HG02642 (cell line): ENCODE measurements around the gene S100A6.
A peak's percentile ranks its signal among the peaks of the same experiment; 100 is the strongest.

ENCODE experiments used
- ATAC-seq: cut with Tn5 transposase; IDR thresholded peaks from one replicate; pipeline ENCODE4 v1.9.1; 2021; ENCODE audit warnings: mild to moderate bottlenecking; ENCODE audit not compliant: unreplicated experiment, poor library complexity

The S100A6 gene

GRCh38 chr1:153546796-153547559, 11.2 kb upstream of the S100A6 start:
- ATAC-seq, result no peak

- no peak for ATAC-seq
These were observed 10.6 kb upstream of the S100A6 start for GRCh38 chr1:153546371-153546770.

- no peak for ATAC-seq
These were observed 9.6 kb upstream of the S100A6 start, which contains the start of gene S100A4 for GRCh38 chr1:153545067-153546055. S100A4 (minus strand) TSS chr1:153545806; CDS start chr1:153544794, 1,012 bp downstream.

GRCh38 chr1:153544453-153545066, 8.8 kb upstream of the S100A6 start:
- no peak for ATAC-seq

GRCh38 chr1:153543736-153544135, 7.9 kb upstream of the S100A6 start:
- no peak for ATAC-seq

GRCh38 chr1:153542956-153543711, 7.3 kb upstream of the S100A6 start:
- no peak for ATAC-seq

- ATAC-seq, result no peak
These were observed 6.1 kb upstream of the S100A6 start for GRCh38 chr1:153541641-153542590.

GRCh38 chr1:153540394-153541361, 4.9 kb upstream of the S100A6 start, which contains the start of gene S100A5:
S100A5 (minus strand) TSS chr1:153540934; CDS start chr1:153540191, 743 bp downstream.
- no peak for ATAC-seq

GRCh38 chr1:153539395-153540093, 3.8 kb upstream of the S100A6 start:
- ATAC-seq, result no peak

- ATAC-seq, result no peak
These were observed 2.6 kb upstream of the S100A6 start for GRCh38 chr1:153538315-153538821.

- no peak for ATAC-seq
These were observed 1.6 kb upstream of the S100A6 start for GRCh38 chr1:153537376-153537730.

GRCh38 chr1:153536671-153537375, 1.0 kb upstream of the S100A6 start:
- no peak for ATAC-seq

GRCh38 chr1:153536012-153536670, 350 bp upstream of the S100A6 start:
- ATAC-seq, result peak; percentile 45

GRCh38 chr1:153534925-153535241, 908 bp downstream of the S100A6 start:
- ATAC-seq, result no peak

GRCh38 chr1:153534226-153534924, 1.4 kb downstream of the S100A6 start:
- ATAC-seq, result no peak
